ENCODE results near the gene FRS3.

The FRS3 gene

DNA sequence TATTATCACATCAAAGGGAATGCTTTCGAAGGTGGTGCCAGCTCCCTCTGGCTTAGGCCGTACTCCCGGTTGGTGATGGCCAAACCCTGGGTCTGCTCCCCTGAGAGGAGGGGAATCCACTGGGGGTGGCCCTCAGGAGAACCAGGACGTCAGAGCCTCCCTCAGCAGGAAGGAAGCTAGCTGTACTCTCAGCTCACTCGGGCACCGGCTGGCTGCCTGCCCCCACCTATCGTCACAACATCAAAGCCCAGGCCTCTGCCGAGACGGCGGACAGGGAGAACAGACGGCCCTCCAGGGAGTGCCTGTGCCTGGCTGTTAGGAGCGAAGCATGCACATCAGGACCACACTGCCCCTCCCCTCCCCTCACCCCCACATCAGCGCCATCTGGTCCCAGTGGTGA is 23.3 kb downstream of the FRS3 start:
- Histone ChIP-seq H3K9me2 (replicated peaks; ENCODE audit: insufficient read depth, low read length) (no peaks in the 10 kb centered on the region), H3K27me3 (ENCODE audit: low read length) (no peaks in the 10 kb centered on the region), H3K36me3 (ENCODE audit: low read length) (no peaks in the 10 kb centered on the region), H3K79me2 (ENCODE audit: insufficient read depth, low read length) (no peaks in the 10 kb centered on the region), H4K20me1 (ENCODE audit: low read depth, low read length) (no peaks in the 10 kb centered on the region), H2AFZ (ENCODE audit: low read depth, low read length, severe bottlenecking) (no peak overlapping the region), H3K4me3 (ENCODE audit: insufficient read depth, low read length, poor library complexity, severe bottlenecking) (no peak overlapping the region), H3K27ac (ENCODE audit: low read depth, low read length) (no peak overlapping the region), H3K9ac (ENCODE audit: low read length) (no peak overlapping the region), H3F3A (ENCODE audit: insufficient read depth) (no peaks in the 10 kb centered on the region), H3K9me3 (ENCODE audit: insufficient read depth, low read length) (no peaks in the 10 kb centered on the region), H3K4me2 (ENCODE audit: low read depth, low read length, poor library complexity, severe bottlenecking) (no peak overlapping the region)
- TF ChIP-seq CTCF (IDR thresholded peaks at IDR 0.05; ENCODE audit: insufficient read depth, low read length, poor library complexity, severe bottlenecking): no peak
- TF ChIP-seq EZH2phosphoT487 (conservative IDR thresholded peaks at IDR 0.05; ENCODE audit: low read length): no peak

DNA sequence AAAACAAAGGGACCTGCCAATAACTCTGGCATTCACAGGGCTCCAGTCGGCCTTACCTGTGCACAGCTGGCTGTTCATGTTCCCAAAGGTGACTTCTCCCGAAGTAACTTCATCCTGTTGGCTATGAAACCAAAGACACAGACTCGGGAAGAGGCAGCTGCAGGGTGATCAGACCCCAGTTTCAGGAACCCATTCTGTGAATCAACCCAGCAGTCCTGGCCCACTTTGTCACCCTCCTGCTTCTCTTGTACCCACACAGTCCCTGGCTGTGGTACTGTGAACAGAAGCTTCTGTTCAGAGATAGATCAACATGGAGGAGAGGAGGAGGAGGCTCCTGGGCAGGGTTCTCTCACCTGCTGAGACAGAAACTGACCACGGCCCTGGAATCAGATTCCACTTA is 23.8 kb downstream of the FRS3 start:
- no peak overlapping the region for H3K4me3 ChIP-seq (ENCODE audit: insufficient read depth, low read length, poor library complexity, severe bottlenecking)
- H3K27me3 ChIP-seq (ENCODE audit: low read length): no peaks in the 10 kb centered on the region
- no peak overlapping the region for H3K9ac ChIP-seq (ENCODE audit: low read length)
- H3K36me3 ChIP-seq (ENCODE audit: low read length): no peaks in the 10 kb centered on the region
- TF ChIP-seq CTCF (IDR thresholded peaks at IDR 0.05; ENCODE audit: insufficient read depth, low read length, poor library complexity, severe bottlenecking): no peak
- no peak for TF ChIP-seq EZH2phosphoT487 (conservative IDR thresholded peaks at IDR 0.05; ENCODE audit: low read length)
- no peak overlapping the region for H2AFZ ChIP-seq (ENCODE audit: low read depth, low read length, severe bottlenecking)
- H4K20me1 ChIP-seq (ENCODE audit: low read depth, low read length): no peaks in the 10 kb centered on the region
- no peaks in the 10 kb centered on the region for H3K79me2 ChIP-seq (ENCODE audit: insufficient read depth, low read length)
- no peaks in the 10 kb centered on the region for H3K9me3 ChIP-seq (ENCODE audit: insufficient read depth, low read length)
- no peak overlapping the region for H3K27ac ChIP-seq (ENCODE audit: low read depth, low read length)
- no peaks in the 10 kb centered on the region for H3F3A ChIP-seq (ENCODE audit: insufficient read depth)
- H3K9me2 ChIP-seq (replicated peaks; ENCODE audit: insufficient read depth, low read length): no peaks in the 10 kb centered on the region
- H3K4me2 ChIP-seq (ENCODE audit: low read depth, low read length, poor library complexity, severe bottlenecking): no peak overlapping the region

GRCh38 chr6:41750374-41750773 is 29.3 kb downstream of the FRS3 start:
- H3K36me3 ChIP-seq (ENCODE audit: low read length): no peaks in the 10 kb centered on the region
- no peak overlapping the region for H3K27ac ChIP-seq (ENCODE audit: low read depth, low read length)
- no peaks in the 10 kb centered on the region for H3F3A ChIP-seq (ENCODE audit: insufficient read depth)
- no peaks in the 10 kb centered on the region for H3K9me2 ChIP-seq (replicated peaks; ENCODE audit: insufficient read depth, low read length)
- no peak overlapping the region for H2AFZ ChIP-seq (ENCODE audit: low read depth, low read length, severe bottlenecking)
- H4K20me1 ChIP-seq (ENCODE audit: low read depth, low read length): no peaks in the 10 kb centered on the region
- H3K9ac ChIP-seq (ENCODE audit: low read length): no peak overlapping the region
- H3K9me3 ChIP-seq (ENCODE audit: insufficient read depth, low read length): no peaks in the 10 kb centered on the region
- no peak overlapping the region for H3K4me3 ChIP-seq (ENCODE audit: insufficient read depth, low read length, poor library complexity, severe bottlenecking)
- no peaks in the 10 kb centered on the region for H3K27me3 ChIP-seq (ENCODE audit: low read length)
- H3K4me2 ChIP-seq (ENCODE audit: low read depth, low read length, poor library complexity, severe bottlenecking): no peak overlapping the region
- H3K79me2 ChIP-seq (ENCODE audit: insufficient read depth, low read length): no peaks in the 10 kb centered on the region
- TF ChIP-seq EZH2phosphoT487 (conservative IDR thresholded peaks at IDR 0.05; ENCODE audit: low read length) (no peak), CTCF (IDR thresholded peaks at IDR 0.05; ENCODE audit: insufficient read depth, low read length, poor library complexity, severe bottlenecking) (no peak)

GRCh38 chr6:41748542-41748941 is 31.2 kb downstream of the FRS3 start:
- H3K9ac ChIP-seq (ENCODE audit: low read length): no peak overlapping the region

More at GRCh38 chr6:41748542-41748941, 31.2 kb downstream of the FRS3 start:
- no peak overlapping the region for H3K4me3 ChIP-seq (ENCODE audit: insufficient read depth, low read length, poor library complexity, severe bottlenecking)
- no peaks in the 10 kb centered on the region for H3K27me3 ChIP-seq (ENCODE audit: low read length)
- no peaks in the 10 kb centered on the region for H3K79me2 ChIP-seq (ENCODE audit: insufficient read depth, low read length)
- H3K9me3 ChIP-seq (ENCODE audit: insufficient read depth, low read length): no peaks in the 10 kb centered on the region
- H2AFZ ChIP-seq (ENCODE audit: low read depth, low read length, severe bottlenecking): no peak overlapping the region
- H3K27ac ChIP-seq (ENCODE audit: low read depth, low read length): no peak overlapping the region
- H3K4me2 ChIP-seq (ENCODE audit: low read depth, low read length, poor library complexity, severe bottlenecking): no peak overlapping the region
- no peaks in the 10 kb centered on the region for H3F3A ChIP-seq (ENCODE audit: insufficient read depth)
- H3K9me2 ChIP-seq (replicated peaks; ENCODE audit: insufficient read depth, low read length): no peaks in the 10 kb centered on the region
- no peaks in the 10 kb centered on the region for H4K20me1 ChIP-seq (ENCODE audit: low read depth, low read length)
- TF ChIP-seq CTCF (IDR thresholded peaks at IDR 0.05; ENCODE audit: insufficient read depth, low read length, poor library complexity, severe bottlenecking) (no peak), EZH2phosphoT487 (conservative IDR thresholded peaks at IDR 0.05; ENCODE audit: low read length) (no peak)
- no peaks in the 10 kb centered on the region for H3K36me3 ChIP-seq (ENCODE audit: low read length)
